T-cell (primary cell): Measurements from ENCODE around the gene JAKMIP1. TPM values are rescaled to one million over a fixed set of nuclear protein-coding genes. Genes with fewer than 3 reads are reported as not detected.

Experiments
- ATAC-seq, 4 experiments: fragments of 200-7000 bp in 3 of 4; fragments of 150-1000 bp in 1 of 4; cut with Tn5 transposase; replicated peaks in 1 of 4; 1 replicate in 3 of 4; 2 replicates in 1 of 4; pipeline ENCODE4 v1.10.0; 2021; ENCODE audit warnings: moderate library complexity in 3 of 4, mild to moderate bottlenecking in 2 of 4, moderate number of reproducible peaks in 1 of 4
- CTCF ChIA-PET, 2 donors: fragments of 300-600 bp; sonication (Branson Sonifier 250); formaldehyde crosslinking; loops; one replicate each; lab custom pipeline; 2022; ENCODE audit warnings: antibody characterized with exemption in 2 of 2; lab: Charles Lee
- POLR2A ChIA-PET, 2 donors: fragments of 300-600 bp; sonication (Branson Sonifier 250); formaldehyde crosslinking; loops; one replicate each; lab custom pipeline; 2022; ENCODE audit warnings: antibody characterized with exemption in 2 of 2; lab: Charles Lee
- DNase-seq, 35 experiments: peaks; one replicate each; pipeline versions ENCODE4 v3.0.0 to v3.0.0-alpha.2; 2013 to 2023
- H3K27ac ChIP-seq: one replicate; pipeline ENCODE4 v1.5.1; 2013; ENCODE audit warnings: low read length
- H3K27me3 ChIP-seq, 2 experiments: replicated peaks in 1 of 2; 1 replicate in 1 of 2; 2 replicates in 1 of 2; pipeline versions ENCODE4 v1.6.1 to v1.7.0; 2013; ENCODE audit warnings: low read length in 1 of 2, mixed read lengths in 1 of 2; ENCODE audit not compliant: control insufficient read depth in 2 of 2, insufficient read depth in 2 of 2; ENCODE audit errors: extremely low read depth in 1 of 2
- H3K36me3 ChIP-seq, 2 donors: 1 replicate in 1 of 2; 2 replicates in 1 of 2; pipeline versions ENCODE4 v1.6.1 to v1.7.0; 2013; ENCODE audit warnings: low read length in 1 of 2; ENCODE audit not compliant: control insufficient read depth in 2 of 2, insufficient read depth in 1 of 2; ENCODE audit errors: extremely low read depth in 1 of 2
- H3K4me1 ChIP-seq, 2 experiments: 1 replicate in 1 of 2; 2 replicates in 1 of 2; pipeline versions ENCODE4 v1.6.1 to v1.7.0; 2013; ENCODE audit warnings: low read length in 2 of 2, mixed read lengths in 1 of 2; ENCODE audit not compliant: insufficient read depth in 2 of 2, control insufficient read depth in 1 of 2; ENCODE audit errors: extremely low read depth in 1 of 2
- H3K4me3 ChIP-seq, 2 donors: 1 replicate in 1 of 2; 2 replicates in 1 of 2; pipeline versions ENCODE4 v1.5.1 to v1.7.0; 2013; ENCODE audit warnings: mild to moderate bottlenecking in 2 of 2, low read length in 1 of 2, moderate library complexity in 1 of 2; ENCODE audit not compliant: control insufficient read depth in 1 of 2; ENCODE audit errors: extremely low read depth in 1 of 2
- H3K9me3 ChIP-seq: 2 replicates; pipeline ENCODE4 v1.7.0; 2013
- H3K27ac Mint-ChIP-seq, 2 donors: one replicate each; pipeline ENCODE4 v1.8.0; 2020 to 2021; ENCODE audit warnings: mild to moderate bottlenecking in 2 of 2, mixed read lengths in 2 of 2
- H3K27me3 Mint-ChIP-seq, 2 donors: one replicate each; pipeline ENCODE4 v1.8.0; 2021 to 2022; ENCODE audit warnings: mixed read lengths in 2 of 2
- H3K36me3 Mint-ChIP-seq: one replicate; pipeline ENCODE4 v1.8.0; 2021; ENCODE audit warnings: mixed read lengths
- H3K4me1 Mint-ChIP-seq, 3 donors: one replicate each; pipeline ENCODE4 v1.8.0; 2020 to 2022; ENCODE audit warnings: mixed read lengths in 3 of 3, mild to moderate bottlenecking in 1 of 3
- H3K4me3 Mint-ChIP-seq, 3 donors: one replicate each; pipeline ENCODE4 v1.8.0; 2020 to 2022; ENCODE audit warnings: mild to moderate bottlenecking in 3 of 3, mixed read lengths in 3 of 3, moderate library complexity in 3 of 3
- H3K9me3 Mint-ChIP-seq, 3 donors: one replicate each; pipeline ENCODE4 v1.8.0; 2020 to 2022; ENCODE audit warnings: mixed read lengths in 3 of 3
- WGBS: methylation state at CpG from one replicate; pipeline ENCODE4 v1.1.5; 2013; ENCODE audit warnings: missing lambda C conversion rate; ENCODE audit not compliant: insufficient coverage; 5-methylcytosine and 5-hydroxymethylcytosine counted together
- total RNA-seq, 35 experiments: library from RNA in 6 of 35; stranded (reverse) in 6 of 35; fragments of 120-200 nt in 1 of 35; gene quantifications; one replicate each; pipeline versions ENCODE4 v1.2.1 to v1.2.4 and lab custom pipeline; 2013 to 2026

The JAKMIP1 gene
- total RNA-seq, 5 donors from 2014 or later (not counting 1 experiment from before 2014, with no cell fraction given), result 3.5 to 14.0 (median 6.1) TPM

GRCh38 chr4:6107114-6107791, 93.1 kb downstream of the JAKMIP1 start:
- peaks cover 0 to 3% of the 10 kb centered on the region in 2 experiments for H3K27me3 ChIP-seq
- Mint-ChIP-seq H3K4me3 (no peak overlapping the region), H3K27me3 (peaks cover 2 to 6% of the 10 kb centered on the region in 2 donors), H3K9me3 (no peaks in the 10 kb centered on the region), H3K4me1 (no peaks in the 10 kb centered on the region), H3K27ac (no peak overlapping the region), H3K36me3 (peaks cover 19% of the 10 kb centered on the region)
- DNase-seq, result no peak
- H3K36me3 ChIP-seq, result peaks cover 0 to 14% of the 10 kb centered on the region in 2 donors
- no peak for ATAC-seq
- no peak overlapping the region for H3K27ac ChIP-seq
- ChIA-PET CTCF (no interaction called here), POLR2A (no interaction called here)
- no peak overlapping the region for H3K4me3 ChIP-seq
- H3K4me1 ChIP-seq, result no peaks in the 10 kb centered on the region
- no peaks in the 10 kb centered on the region for H3K9me3 ChIP-seq
- WGBS, result 93% methylated on average over 8 of the region's 14 CpGs

- no peaks in the 10 kb centered on the region for H3K4me1 ChIP-seq
- H3K27ac ChIP-seq, result no peak overlapping the region
- no peak for DNase-seq
- H3K27me3 ChIP-seq, result peaks cover 0 to 3% of the 10 kb centered on the region in 2 experiments
- WGBS, result 80% methylated on average over 1 of the region's 5 CpGs
- peaks cover 19% of the 10 kb centered on the region for H3K36me3 Mint-ChIP-seq
- no peaks in the 10 kb centered on the region for H3K9me3 ChIP-seq
- H3K27me3 Mint-ChIP-seq, result peaks cover 2 to 6% of the 10 kb centered on the region in 2 donors
- ChIA-PET POLR2A (no interaction called here), CTCF (no interaction called here)
- no peak overlapping the region for H3K4me3 Mint-ChIP-seq
- ATAC-seq, result no peak
- H3K4me1 Mint-ChIP-seq, result no peaks in the 10 kb centered on the region
- H3K36me3 ChIP-seq, result peaks cover 0 to 7% of the 10 kb centered on the region in 2 donors
- H3K27ac Mint-ChIP-seq, result no peak overlapping the region
- H3K9me3 Mint-ChIP-seq, result no peaks in the 10 kb centered on the region
- no peak overlapping the region for H3K4me3 ChIP-seq
These were observed 94.2 kb downstream of the JAKMIP1 start for GRCh38 chr4:6106156-6106555.

- ATAC-seq, result no peak
- Mint-ChIP-seq H3K4me1 (no peaks in the 10 kb centered on the region), H3K36me3 (peaks cover 19% of the 10 kb centered on the region), H3K4me3 (no peak overlapping the region), H3K27ac (no peak overlapping the region), H3K27me3 (peaks cover 2 to 6% of the 10 kb centered on the region in 2 donors), H3K9me3 (no peaks in the 10 kb centered on the region)
- Histone ChIP-seq H3K4me1 (no peaks in the 10 kb centered on the region), H3K36me3 (peaks cover 0 to 7% of the 10 kb centered on the region in 2 donors), H3K9me3 (no peaks in the 10 kb centered on the region), H3K4me3 (no peak overlapping the region), H3K27me3 (peaks cover 0 to 3% of the 10 kb centered on the region in 2 experiments), H3K27ac (no peak overlapping the region)
- ChIA-PET CTCF (no interaction called here), POLR2A (no interaction called here)
- no peak for DNase-seq
- 70% methylated on average over 60 of the region's 60 CpGs for WGBS
These were observed 94.9 kb downstream of the JAKMIP1 start for GRCh38 chr4:6105311-6105911.

- H3K27ac ChIP-seq, result no peak overlapping the region
- POLR2A ChIA-PET, result no interaction called here
- no peaks in the 10 kb centered on the region for H3K4me1 ChIP-seq
- 89% methylated on average over 5 of the region's 7 CpGs for WGBS
- Mint-ChIP-seq H3K27ac (no peak overlapping the region), H3K4me1 (no peaks in the 10 kb centered on the region), H3K36me3 (peaks cover 19% of the 10 kb centered on the region), H3K9me3 (no peaks in the 10 kb centered on the region), H3K4me3 (no peak overlapping the region), H3K27me3 (peaks cover 2 to 6% of the 10 kb centered on the region in 2 donors)
- H3K36me3 ChIP-seq, result peaks cover 0 to 7% of the 10 kb centered on the region in 2 donors
- peaks cover 0 to 3% of the 10 kb centered on the region in 2 experiments for H3K27me3 ChIP-seq
- DNase-seq (no peak), ATAC-seq (no peak)
- CTCF ChIA-PET, result no interaction called here
- H3K4me3 ChIP-seq, result no peak overlapping the region
- no peaks in the 10 kb centered on the region for H3K9me3 ChIP-seq
These were observed 95.7 kb downstream of the JAKMIP1 start for GRCh38 chr4:6104541-6105130.

GRCh38 chr4:6097581-6097980, 102.8 kb downstream of the JAKMIP1 start:
- H3K4me1 Mint-ChIP-seq, result peaks cover 0 to 3% (median 0%) of the 10 kb centered on the region in 3 donors
- CTCF ChIA-PET, result no interaction called here

GRCh38 chr4:6095897-6096296, 104.5 kb downstream of the JAKMIP1 start:
- ATAC-seq (no peak), DNase-seq (no peak)
- Mint-ChIP-seq H3K9me3 (peaks cover 0 to 5% (median 0%) of the 10 kb centered on the region in 3 donors), H3K36me3 (no peaks in the 10 kb centered on the region), H3K27me3 (no peaks in the 10 kb centered on the region), H3K4me3 (no peak overlapping the region), H3K4me1 (peaks cover 0 to 16% (median 11%) of the 10 kb centered on the region in 3 donors), H3K27ac (no peak overlapping the region)
- H3K27me3 ChIP-seq, result no peaks in the 10 kb centered on the region
- no peaks in the 10 kb centered on the region for H3K9me3 ChIP-seq
- no peaks in the 10 kb centered on the region for H3K36me3 ChIP-seq
- WGBS, result 96% methylated on average over 5 of the region's 6 CpGs
- CTCF ChIA-PET, result no interaction called here
- H3K27ac ChIP-seq, result no peak overlapping the region
- H3K4me3 ChIP-seq, result no peak overlapping the region
- POLR2A ChIA-PET, result no interaction called here
- H3K4me1 ChIP-seq, result peaks cover 0 to 13% of the 10 kb centered on the region in 2 experiments

More at GRCh38 chr4:6097581-6097980, 102.8 kb downstream of the JAKMIP1 start:
- Histone ChIP-seq H3K9me3 (no peaks in the 10 kb centered on the region), H3K4me3 (no peak overlapping the region), H3K27me3 (no peaks in the 10 kb centered on the region), H3K27ac (no peak overlapping the region), H3K36me3 (no peaks in the 10 kb centered on the region), H3K4me1 (peaks cover 0 to under 1% of the 10 kb centered on the region in 2 experiments)
- WGBS, result 80% methylated on average over 3 of the region's 5 CpGs
- Mint-ChIP-seq H3K27ac (no peak overlapping the region), H3K4me3 (no peak overlapping the region), H3K27me3 (no peaks in the 10 kb centered on the region), H3K36me3 (no peaks in the 10 kb centered on the region), H3K9me3 (peaks cover 0 to 5% (median 0%) of the 10 kb centered on the region in 3 donors)
- POLR2A ChIA-PET, result no interaction called here
- ATAC-seq (no peak), DNase-seq (no peak)
